Natural killer cell (primary cell): ENCODE measurements around the gene FAT1. TPM values are rescaled to one million over a fixed set of nuclear protein-coding genes. Genes with fewer than 3 reads are reported as not detected.

Experiments
- ATAC-seq, 3 donors: fragments of 150-1000 bp in 2 of 3; fragments of 200-7000 bp in 1 of 3; cut with Tn5 transposase; 1 replicate in 1 of 3; 2 replicates in 2 of 3; pipeline ENCODE4 v1.10.0; 2021; ENCODE audit warnings: mild to moderate bottlenecking in 2 of 3, moderate library complexity in 2 of 3
- DNase-seq, 2 donors: peaks; one replicate each; pipeline versions ENCODE4 v3.0.0 to v3.0.0-alpha.2; 2013 to 2021; ENCODE audit warnings: mixed read lengths in 1 of 2
- H3K27ac ChIP-seq: one replicate; pipeline ENCODE4 v1.5.1; 2013; ENCODE audit warnings: mild to moderate bottlenecking, low read length
- H3K27me3 ChIP-seq: one replicate; pipeline ENCODE4 v1.6.1; 2013; ENCODE audit warnings: low read length; ENCODE audit not compliant: control insufficient read depth, insufficient read depth
- H3K36me3 ChIP-seq: one replicate; pipeline ENCODE4 v1.6.1; 2013; ENCODE audit warnings: low read length; ENCODE audit not compliant: control insufficient read depth, insufficient read depth
- H3K4me1 ChIP-seq: one replicate; pipeline ENCODE4 v1.6.1; 2013; ENCODE audit warnings: low read length; ENCODE audit not compliant: control insufficient read depth, insufficient read depth
- H3K4me3 ChIP-seq: one replicate; pipeline ENCODE4 v1.5.1; 2013; ENCODE audit warnings: low read length
- H3K9me3 ChIP-seq: one replicate; pipeline ENCODE4 v1.6.1; 2013; ENCODE audit warnings: low read length; ENCODE audit not compliant: control insufficient read depth, insufficient read depth
- H3K27ac Mint-ChIP-seq, 2 donors: one replicate each; pipeline ENCODE4 v1.8.0; 2022; ENCODE audit warnings: mild to moderate bottlenecking in 2 of 2, mixed read lengths in 2 of 2, moderate library complexity in 1 of 2
- H3K27me3 Mint-ChIP-seq, 2 donors: one replicate each; pipeline ENCODE4 v1.8.0; 2022; ENCODE audit warnings: low read depth in 2 of 2, mixed read lengths in 2 of 2
- H3K36me3 Mint-ChIP-seq: one replicate; pipeline ENCODE4 v1.8.0; 2022; ENCODE audit warnings: mixed read lengths
- H3K4me1 Mint-ChIP-seq, 2 donors: one replicate each; pipeline ENCODE4 v1.8.0; 2022; ENCODE audit warnings: mixed read lengths in 2 of 2
- H3K4me3 Mint-ChIP-seq: one replicate; pipeline ENCODE4 v1.8.0; 2022; ENCODE audit warnings: mild to moderate bottlenecking, moderate library complexity, mixed read lengths
- H3K9me3 Mint-ChIP-seq, 2 donors: one replicate each; pipeline ENCODE4 v1.8.0; 2022; ENCODE audit warnings: mixed read lengths in 2 of 2
- WGBS: methylation state at CpG from one replicate; pipeline ENCODE4 v1.1.7; 2013; ENCODE audit warnings: missing lambda C conversion rate; ENCODE audit not compliant: insufficient coverage; 5-methylcytosine and 5-hydroxymethylcytosine counted together
- intact Hi-C: fragments of 100-400 bp; cut with micrococcal nuclease; formaldehyde crosslinking; loops from one replicate; pipeline ENCODE4 v1.14.2; 2022
- total RNA-seq, 4 donors: library from RNA; stranded (reverse); fragments of 120-200 nt in 1 of 4; gene quantifications; one replicate each; pipeline versions ENCODE4 v1.2.3 to v1.2.4, GENCODE V29; 2013 to 2022
- TF ChIP-seq, protein P1 (sequence below): fragments of 200-600 bp; IDR thresholded peaks from one replicate; pipeline ENCODE4 v1.8.0; 2022; ENCODE audit warnings: antibody characterized with exemption

FAT1 gene
- total RNA-seq, 3 donors from 2014 or later (not counting 1 experiment from before 2014, with no cell fraction given) = not detected

DNA sequence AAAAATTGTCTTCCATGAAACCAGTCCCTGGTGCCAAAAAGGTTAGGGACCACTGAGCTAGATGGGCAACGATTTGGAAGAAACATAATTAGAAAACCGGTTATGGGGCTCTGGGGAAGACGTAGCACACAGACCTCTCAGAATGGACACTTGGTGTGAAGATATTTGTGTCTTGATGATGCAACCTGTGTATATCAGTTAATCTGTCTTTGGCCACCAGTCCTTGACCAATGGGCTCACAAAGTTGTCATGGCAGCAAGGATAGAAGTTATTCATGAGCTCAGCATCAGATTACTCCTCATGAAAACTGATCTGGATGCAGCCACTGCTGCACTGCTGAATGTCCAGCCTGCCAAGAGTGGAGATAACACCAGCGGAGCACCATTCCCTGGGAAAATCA is 181.9 kb downstream of the FAT1 start:
- TF ChIP-seq, protein P1, sequence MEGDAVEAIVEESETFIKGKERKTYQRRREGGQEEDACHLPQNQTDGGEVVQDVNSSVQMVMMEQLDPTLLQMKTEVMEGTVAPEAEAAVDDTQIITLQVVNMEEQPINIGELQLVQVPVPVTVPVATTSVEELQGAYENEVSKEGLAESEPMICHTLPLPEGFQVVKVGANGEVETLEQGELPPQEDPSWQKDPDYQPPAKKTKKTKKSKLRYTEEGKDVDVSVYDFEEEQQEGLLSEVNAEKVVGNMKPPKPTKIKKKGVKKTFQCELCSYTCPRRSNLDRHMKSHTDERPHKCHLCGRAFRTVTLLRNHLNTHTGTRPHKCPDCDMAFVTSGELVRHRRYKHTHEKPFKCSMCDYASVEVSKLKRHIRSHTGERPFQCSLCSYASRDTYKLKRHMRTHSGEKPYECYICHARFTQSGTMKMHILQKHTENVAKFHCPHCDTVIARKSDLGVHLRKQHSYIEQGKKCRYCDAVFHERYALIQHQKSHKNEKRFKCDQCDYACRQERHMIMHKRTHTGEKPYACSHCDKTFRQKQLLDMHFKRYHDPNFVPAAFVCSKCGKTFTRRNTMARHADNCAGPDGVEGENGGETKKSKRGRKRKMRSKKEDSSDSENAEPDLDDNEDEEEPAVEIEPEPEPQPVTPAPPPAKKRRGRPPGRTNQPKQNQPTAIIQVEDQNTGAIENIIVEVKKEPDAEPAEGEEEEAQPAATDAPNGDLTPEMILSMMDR = no peak

DNA sequence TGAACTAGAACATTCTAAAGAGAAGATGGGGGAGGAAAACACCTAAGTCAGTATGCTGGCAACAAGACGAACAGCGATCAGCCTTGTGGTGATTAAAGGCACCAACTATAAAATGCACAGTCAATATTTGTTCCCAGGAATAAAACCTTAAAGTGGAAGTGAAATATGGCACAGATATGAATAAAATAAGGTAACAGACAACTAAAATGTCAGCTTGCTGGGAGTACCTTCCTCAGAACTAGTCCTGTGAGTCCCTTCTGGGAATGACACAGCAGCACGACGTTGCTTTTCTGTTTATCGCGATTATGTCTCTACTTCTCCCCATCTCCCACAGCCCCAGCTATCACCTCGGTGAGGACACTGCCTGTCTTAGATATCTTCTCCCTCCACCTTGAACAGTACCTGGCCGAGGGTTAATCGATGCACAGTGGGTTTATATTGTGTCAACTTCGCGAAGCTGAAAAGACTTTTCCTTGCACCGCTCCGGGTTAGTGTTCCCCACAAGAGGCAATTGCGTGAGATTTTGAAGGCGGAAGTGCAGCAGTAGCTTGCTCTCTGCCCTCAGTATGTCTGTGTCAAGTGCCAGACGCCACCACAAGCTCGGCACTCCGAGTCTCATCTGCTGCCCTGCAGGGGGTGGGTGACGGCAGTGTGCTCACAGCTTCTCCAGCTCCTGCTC is 185.7 kb downstream of the FAT1 start:
- H3K27me3 ChIP-seq = no peaks in the 10 kb centered on the region
- WGBS = 84% methylated on average over 19 of the region's 19 CpGs
- H3K36me3 Mint-ChIP-seq = no peaks in the 10 kb centered on the region
- H3K4me3 ChIP-seq = no peak overlapping the region
- no peak overlapping the region for H3K27ac Mint-ChIP-seq
- no peaks in the 10 kb centered on the region for H3K4me1 ChIP-seq
- H3K27ac ChIP-seq = no peak overlapping the region
- H3K9me3 Mint-ChIP-seq = peaks cover 5 to 8% of the 10 kb centered on the region in 2 donors
- DNase-seq (no peak), ATAC-seq (no peak)
- TF ChIP-seq, protein P1 = no peak
- H3K9me3 ChIP-seq = peaks cover 8% of the 10 kb centered on the region
- H3K4me3 Mint-ChIP-seq = no peak overlapping the region
- H3K27me3 Mint-ChIP-seq = no peaks in the 10 kb centered on the region
- H3K4me1 Mint-ChIP-seq = no peaks in the 10 kb centered on the region
- intact Hi-C loops = no loop called here
- no peaks in the 10 kb centered on the region for H3K36me3 ChIP-seq

More for the DNA sequence above, 181.9 kb downstream of the FAT1 start:
- Mint-ChIP-seq H3K4me3 (no peak overlapping the region), H3K27me3 (no peaks in the 10 kb centered on the region), H3K36me3 (no peaks in the 10 kb centered on the region), H3K27ac (no peak overlapping the region), H3K4me1 (no peaks in the 10 kb centered on the region), H3K9me3 (peaks cover 11 to 14% of the 10 kb centered on the region in 2 donors)
- Histone ChIP-seq H3K36me3 (no peaks in the 10 kb centered on the region), H3K4me3 (no peak overlapping the region), H3K4me1 (no peaks in the 10 kb centered on the region), H3K27me3 (no peaks in the 10 kb centered on the region), H3K9me3 (peaks cover 3% of the 10 kb centered on the region), H3K27ac (no peak overlapping the region)
- DNase-seq = no peak
- intact Hi-C loops = no loop called here
- ATAC-seq = no peak
- WGBS = 89% methylated on average over 4 of the region's 4 CpGs

Other genes starting within 250 kb of the FAT1 start
- not detected for gene MTNR1A, start 168.3 kb downstream of the FAT1 start, total RNA-seq